Activated CD8-positive, alpha-beta memory T cell treated with anti-CD3 and anti-CD28 coated beads for 1 hour (primary cell): ENCODE results near the gene OR4Q2.
"Not testable (repeated sequence)": the region's sequence is repeated elsewhere in the genome, so short reads cannot be mapped to it uniquely, and the experiment has no call there.

Experiments used
- DNase-seq, 2 donors: peaks; one replicate each; pipeline ENCODE4 v3.0.0-alpha.2; 2020; ENCODE audit warnings: low read depth in 1 of 2; ENCODE audit errors: extremely low read depth in 1 of 2

The OR4Q2 gene

DNA sequence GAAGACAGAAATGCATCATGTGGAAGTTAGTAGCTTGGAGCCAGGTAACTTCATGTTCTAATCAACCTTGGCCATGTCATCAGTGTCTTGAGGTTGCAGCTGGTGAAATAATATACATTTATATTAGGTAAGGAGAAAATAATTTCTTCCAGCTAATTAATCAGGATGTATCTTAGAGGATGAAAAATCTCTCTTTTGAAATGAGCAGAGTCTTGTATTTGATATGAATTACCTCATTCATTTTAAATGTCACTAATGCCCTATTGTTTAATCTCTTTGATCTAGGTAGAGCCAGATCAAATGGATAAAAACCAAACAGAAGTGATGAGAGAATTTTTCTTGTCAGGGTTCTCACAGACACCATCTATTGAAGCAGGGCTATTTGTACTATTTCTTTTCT is at the start of gene OR4Q2:
Gene OR4Q2 (plus strand): TSS at position 301 of the 400 bp plus-strand sequence.
- DNase-seq: no peak

- DNase-seq: not testable (repeated sequence)
Observed at GRCh38 chr14:19969735-19970134, 32.2 kb upstream of the OR4Q2 start.

GRCh38 chr14:19974844-19975243 is 27.1 kb upstream of the OR4Q2 start:
- no peak for DNase-seq

- DNase-seq: no peak
Observed at GRCh38 chr14:19975291-19975690, 26.7 kb upstream of the OR4Q2 start, which contains the start of gene OR4K15. TSS of gene OR4K15 (plus strand) at chr14:19975591. CDS start at chr14:19975591, 0 bp downstream.

GRCh38 chr14:19993438-19993837 is 8.5 kb upstream of the OR4Q2 start:
- no peak for DNase-seq

- DNase-seq: no peak
Observed at GRCh38 chr14:20002319-20002718, 356 bp downstream of the OR4Q2 start.

DNA sequence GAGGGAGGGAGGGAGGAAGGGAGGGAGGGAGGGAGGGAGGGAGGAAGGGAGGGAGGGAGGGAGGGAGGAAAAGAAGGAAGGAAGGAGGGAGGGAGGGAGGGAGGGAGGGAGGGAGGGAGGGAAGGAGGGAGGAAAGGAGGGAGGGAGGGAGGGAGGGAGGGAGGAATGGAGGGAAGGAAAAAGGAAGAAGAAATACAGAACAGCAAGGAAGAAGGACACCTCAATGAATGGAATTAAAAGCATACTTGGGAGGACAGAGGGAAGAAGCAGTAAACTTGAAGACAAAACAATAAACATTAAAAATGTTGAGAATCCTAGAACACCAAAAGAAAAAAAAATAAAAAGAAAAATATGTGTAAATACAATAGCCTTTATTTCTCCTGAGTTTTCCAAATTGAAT is 6.2 kb downstream of the OR4Q2 start:
- no peak for DNase-seq

GRCh38 chr14:20019257-20019865 is 17.4 kb downstream of the OR4Q2 start, which contains the start of gene OR4K14:
TSS of gene OR4K14 (minus strand) at chr14:20019307. CDS start at chr14:20015193, 4,114 bp downstream.
- DNase-seq: no peak

DNA sequence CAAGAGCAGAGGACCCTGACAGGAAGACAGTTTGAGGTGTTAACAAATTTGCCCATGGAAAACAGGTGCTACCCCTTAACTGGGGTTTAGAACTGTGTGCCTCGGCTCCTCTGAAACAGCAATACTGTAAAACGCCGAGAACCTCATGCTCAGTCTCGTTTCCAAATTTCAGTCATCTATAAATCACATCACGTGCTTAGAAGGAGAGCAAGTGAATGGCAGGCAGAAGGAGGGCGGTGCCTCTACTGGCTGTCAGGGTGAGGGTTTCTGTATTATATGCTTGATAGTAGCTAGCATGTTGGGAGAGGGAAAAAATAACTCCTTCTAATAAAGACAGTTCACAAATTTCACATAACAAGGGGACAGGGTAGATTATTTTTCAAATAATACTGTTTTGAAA is 29.1 kb downstream of the OR4Q2 start:
- no peak for DNase-seq

- no peak for DNase-seq
Observed at GRCh38 chr14:20035449-20035848, 33.5 kb downstream of the OR4Q2 start.

- DNase-seq: no peak
Observed at GRCh38 chr14:20035938-20036337, 34.0 kb downstream of the OR4Q2 start, which contains the start of gene OR4K13. TSS of gene OR4K13 (minus strand) at chr14:20036038. CDS start at chr14:20034758, 1,280 bp downstream.

DNA sequence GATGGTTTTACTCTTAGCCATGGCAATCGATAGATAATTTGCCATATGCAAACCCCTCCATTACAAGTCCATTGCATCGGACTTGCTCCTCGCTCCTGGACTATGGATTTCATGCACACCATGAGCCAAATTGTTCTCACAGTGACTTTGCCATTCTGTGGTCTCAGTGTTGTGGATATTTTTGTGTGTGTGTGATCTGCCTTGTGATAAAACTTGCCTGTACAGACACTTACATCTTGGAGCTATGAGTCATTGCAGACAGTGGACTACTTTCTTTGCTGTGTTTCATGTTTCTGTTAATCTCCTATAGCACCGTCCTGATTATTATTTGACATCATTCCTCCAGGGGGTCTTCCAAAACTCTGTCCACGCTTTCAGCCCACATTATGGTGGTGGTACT is 42.3 kb downstream of the OR4Q2 start:
- DNase-seq: no peak

DNA sequence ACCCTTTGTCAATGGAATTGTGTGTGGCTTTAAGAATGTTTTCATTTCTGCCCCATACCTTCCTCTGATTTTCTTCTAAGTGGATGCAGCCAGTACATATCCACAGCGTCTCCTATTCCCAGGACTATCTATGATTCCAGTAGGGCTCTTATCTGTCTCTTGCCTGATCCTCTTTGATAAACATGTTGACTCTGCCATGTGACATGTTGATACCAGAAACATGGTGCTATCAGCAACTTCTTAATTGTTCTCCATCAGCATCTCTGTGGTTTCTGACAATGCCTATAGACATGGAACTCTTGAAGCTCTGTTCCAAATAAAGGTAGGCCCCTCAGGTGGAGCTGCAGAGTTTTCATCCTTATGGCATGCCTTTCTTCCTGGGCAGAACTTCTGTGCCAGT is 46.2 kb downstream of the OR4Q2 start:
- DNase-seq: no peak
